ENCODE results near the gene GAPVD1.
A peak's percentile ranks its signal among the peaks of the same experiment; 100 is the strongest.
"Not testable (repeated sequence)": the region's sequence is repeated elsewhere in the genome, so short reads cannot be mapped to it uniquely, and the experiment has no call there.

Gene GAPVD1

DNA sequence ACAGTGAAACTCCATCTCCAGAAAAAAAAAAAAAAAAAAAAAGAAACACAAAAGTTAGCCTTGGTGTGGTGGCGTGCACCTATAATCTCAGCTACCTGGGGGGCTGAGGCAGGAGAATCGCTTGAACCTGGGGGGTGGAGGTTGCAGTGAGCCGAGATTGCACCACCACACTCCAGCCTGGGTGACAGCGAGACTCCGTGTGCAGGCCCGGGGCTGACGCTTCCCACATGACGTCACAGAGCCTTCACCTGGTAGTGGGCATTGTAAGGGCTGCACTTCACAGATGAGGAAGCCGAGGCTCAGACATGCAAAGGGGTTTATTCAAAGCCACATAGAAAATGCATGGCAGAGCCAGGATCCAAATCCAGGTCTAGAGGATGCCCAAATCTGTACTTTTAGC, 114.2 kb downstream of the GAPVD1 start:
- no peak for ATAC-seq
- DNase-seq: no peak

DNA sequence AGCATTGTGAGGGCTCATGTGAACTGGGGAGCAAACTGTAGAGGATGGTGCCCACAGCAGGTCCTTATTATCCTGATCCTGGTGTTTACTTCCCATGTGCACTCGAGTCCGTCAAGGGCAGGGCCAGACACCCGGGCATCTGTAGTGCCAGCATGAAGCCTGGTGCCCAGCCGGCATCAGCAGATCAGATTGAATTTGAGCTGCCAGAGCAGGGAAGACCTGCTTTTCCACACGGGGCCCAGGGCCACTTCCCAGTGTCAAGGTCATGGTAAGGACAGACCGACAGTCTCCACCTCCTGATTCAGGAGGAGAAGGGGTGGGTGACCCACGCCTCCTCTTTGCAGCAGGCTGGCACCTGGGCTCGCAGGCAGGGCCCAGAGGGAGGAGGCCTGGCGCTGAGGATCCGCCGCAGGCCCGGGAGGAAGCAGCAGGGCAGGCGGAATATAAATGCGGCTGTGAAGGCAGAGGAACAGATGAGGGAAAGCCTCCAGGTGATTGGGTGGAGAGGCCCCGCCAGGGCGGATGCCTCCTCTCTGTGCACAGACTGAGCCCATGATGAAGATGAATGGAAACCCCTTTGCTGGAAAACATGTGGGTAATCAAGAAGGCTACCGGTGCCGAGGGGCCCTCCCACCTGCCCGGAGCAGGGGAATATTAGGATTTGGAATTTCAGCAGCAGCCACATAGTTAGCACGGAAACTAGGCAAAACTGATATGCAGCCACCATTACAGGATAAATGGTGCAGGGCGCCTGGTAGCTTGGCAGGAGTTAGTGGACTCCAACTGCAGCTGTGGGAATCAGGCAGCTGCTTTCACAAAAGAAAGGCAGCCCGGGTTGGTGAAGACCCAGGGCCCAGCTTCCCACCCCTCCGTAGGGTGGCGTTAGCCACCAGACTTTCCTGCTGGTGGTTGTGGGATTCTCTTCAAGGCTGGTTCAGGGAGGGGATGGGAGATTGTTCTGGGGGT, 114.9 kb downstream of the GAPVD1 start:
- no peak for DNase-seq

GRCh38 chr9:125377584-125378250, 116.1 kb downstream of the GAPVD1 start:
- ATAC-seq (no peak), DNase-seq (no peak)

More for the DNA sequence above, 114.9 kb downstream of the GAPVD1 start:
- ATAC-seq: no peak

- ATAC-seq (no peak), DNase-seq (no peak)
Observed at GRCh38 chr9:125378778-125379177, 117.2 kb downstream of the GAPVD1 start.

- DNase-seq: no peak
- no peak for ATAC-seq
Observed at GRCh38 chr9:125379208-125379607, 117.6 kb downstream of the GAPVD1 start.

DNA sequence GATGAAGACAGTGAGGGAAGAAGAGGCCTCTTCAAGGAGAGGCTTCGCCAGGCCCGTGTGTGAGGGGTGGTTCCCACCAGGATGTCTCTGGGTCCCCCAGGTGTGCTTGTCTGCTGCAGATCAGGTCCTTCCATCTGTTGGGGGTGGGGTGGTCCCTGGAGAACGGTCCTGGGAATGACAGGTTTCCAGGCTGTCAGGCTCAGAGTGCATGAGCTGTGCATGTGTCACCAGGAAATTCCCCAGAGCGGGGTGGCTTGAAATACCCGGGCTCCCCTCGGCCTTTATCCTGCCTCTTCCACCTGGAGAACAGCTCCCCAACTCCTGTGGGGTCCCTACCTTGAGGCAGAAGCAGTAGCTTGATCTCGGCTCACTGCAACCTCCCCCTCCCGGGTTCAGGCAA, 118.8 kb downstream of the GAPVD1 start:
- DNase-seq: no peak
- no peak for ATAC-seq

GRCh38 chr9:125387861-125388524, 126.4 kb downstream of the GAPVD1 start:
- no peak for ATAC-seq
- no peak for DNase-seq

GRCh38 chr9:125388978-125389377, 127.4 kb downstream of the GAPVD1 start:
- ATAC-seq: no peak

GRCh38 chr9:125391704-125392103, 130.1 kb downstream of the GAPVD1 start:
- DNase-seq: no peak
- ATAC-seq: no peak

More at GRCh38 chr9:125388978-125389377, 127.4 kb downstream of the GAPVD1 start:
- no peak for DNase-seq

DNA sequence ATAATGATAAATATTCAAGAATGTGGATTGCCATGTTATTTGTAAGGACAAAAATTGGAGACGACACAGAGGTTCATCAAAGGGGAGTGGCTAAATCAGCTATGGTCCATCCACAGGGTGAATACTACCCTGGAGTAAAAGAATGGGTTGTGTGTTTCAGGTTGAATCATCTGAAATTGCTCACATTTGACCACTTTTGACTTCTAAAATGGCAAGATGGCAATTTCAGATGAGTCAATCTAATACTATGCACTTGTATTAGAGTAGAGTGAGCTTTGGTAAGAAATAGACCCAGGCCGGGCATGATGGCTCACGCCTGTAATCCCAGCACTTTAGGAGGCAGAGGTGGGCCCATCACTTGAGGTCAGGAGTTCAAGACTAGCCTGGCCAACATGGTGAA, 131.8 kb downstream of the GAPVD1 start:
- ATAC-seq (peak; percentile 83), DNase-seq (no peak)

DNA sequence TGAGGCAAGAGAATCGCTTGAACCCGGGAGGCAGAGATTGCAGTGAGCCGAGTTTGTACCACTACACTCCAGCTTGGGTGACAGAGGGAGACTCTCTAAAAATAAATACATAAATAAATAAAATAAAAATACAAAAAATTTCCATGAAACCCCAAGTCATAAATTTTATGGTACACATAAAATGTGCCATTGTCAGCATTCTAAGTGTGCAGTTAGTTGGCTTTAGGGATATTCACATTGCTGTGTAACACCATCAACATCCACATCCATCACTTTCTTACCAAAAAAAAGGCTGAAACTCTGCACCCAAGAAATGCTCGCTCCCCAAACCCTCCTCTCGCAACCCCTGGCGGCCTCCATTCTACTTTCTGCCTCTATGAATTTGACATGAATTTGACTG, 135.2 kb downstream of the GAPVD1 start:
- DNase-seq (no peak), ATAC-seq (no peak)

DNA sequence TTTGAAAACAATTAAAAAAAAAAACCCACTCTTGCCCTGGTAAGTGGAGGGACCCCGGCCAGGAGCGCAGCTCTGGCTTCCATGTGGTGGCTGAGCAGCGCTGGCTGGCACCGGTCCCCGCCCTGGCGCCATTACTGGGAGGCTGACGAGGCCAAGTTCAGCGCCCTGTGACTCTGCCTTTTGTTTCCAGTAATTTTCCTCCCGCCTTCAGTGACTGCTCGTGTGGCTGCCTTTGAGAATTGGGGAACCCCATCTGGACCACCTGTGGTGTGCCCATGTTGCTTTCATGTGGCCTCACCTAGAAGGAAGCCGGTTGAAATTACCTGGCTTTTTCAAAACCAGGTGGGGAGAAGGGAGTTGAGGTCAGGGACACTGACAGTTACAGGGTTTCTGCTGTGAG, 136.1 kb downstream of the GAPVD1 start:
- DNase-seq (no peak), ATAC-seq (no peak)

DNA sequence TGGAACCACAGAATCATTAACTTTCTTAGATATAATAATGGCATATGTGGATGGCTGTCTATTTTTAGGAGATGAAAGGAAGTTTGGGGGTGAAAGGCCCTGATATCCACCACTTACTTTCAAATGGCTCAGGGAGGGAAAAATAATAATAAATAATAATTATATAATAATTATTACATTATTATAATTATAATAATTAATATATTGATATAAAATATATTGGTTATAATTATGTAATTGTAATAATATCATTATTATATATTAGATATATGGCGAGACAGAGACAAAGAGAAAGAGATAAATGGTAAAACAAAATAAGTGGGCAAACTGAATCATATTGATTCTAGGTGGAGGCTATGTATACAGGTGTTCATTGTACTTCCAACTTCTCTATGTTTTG, 136.6 kb downstream of the GAPVD1 start:
- ATAC-seq (no peak), DNase-seq (no peak)

GRCh38 chr9:125399165-125399564, 137.5 kb downstream of the GAPVD1 start:
- DNase-seq: no peak

DNA sequence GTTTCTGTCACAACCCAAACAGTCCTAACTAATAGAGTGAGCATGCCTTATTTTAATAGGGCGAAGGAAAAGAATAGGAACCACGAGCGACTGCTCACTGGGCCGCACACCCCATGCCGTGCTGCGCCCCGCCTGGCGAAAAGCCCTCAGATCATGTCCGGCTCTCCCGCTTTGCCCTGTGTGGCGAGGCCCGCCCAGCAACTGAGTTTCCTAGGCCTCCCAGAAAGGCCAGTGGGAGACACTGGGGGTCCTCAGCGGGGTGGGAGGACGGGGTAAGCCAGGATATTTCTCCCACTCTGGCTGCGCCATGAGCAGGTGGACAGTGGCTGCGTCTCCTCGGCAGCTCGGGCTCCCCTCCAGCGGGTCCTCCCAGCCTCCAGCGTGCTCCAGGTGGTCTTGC, 138.0 kb downstream of the GAPVD1 start:
- no peak for DNase-seq
- no peak for ATAC-seq

More at GRCh38 chr9:125399165-125399564, 137.5 kb downstream of the GAPVD1 start:
- ATAC-seq: no peak

- DNase-seq, ATAC-seq: not testable (repeated sequence)
Observed at GRCh38 chr9:125400232-125400631, 138.6 kb downstream of the GAPVD1 start.

DNA sequence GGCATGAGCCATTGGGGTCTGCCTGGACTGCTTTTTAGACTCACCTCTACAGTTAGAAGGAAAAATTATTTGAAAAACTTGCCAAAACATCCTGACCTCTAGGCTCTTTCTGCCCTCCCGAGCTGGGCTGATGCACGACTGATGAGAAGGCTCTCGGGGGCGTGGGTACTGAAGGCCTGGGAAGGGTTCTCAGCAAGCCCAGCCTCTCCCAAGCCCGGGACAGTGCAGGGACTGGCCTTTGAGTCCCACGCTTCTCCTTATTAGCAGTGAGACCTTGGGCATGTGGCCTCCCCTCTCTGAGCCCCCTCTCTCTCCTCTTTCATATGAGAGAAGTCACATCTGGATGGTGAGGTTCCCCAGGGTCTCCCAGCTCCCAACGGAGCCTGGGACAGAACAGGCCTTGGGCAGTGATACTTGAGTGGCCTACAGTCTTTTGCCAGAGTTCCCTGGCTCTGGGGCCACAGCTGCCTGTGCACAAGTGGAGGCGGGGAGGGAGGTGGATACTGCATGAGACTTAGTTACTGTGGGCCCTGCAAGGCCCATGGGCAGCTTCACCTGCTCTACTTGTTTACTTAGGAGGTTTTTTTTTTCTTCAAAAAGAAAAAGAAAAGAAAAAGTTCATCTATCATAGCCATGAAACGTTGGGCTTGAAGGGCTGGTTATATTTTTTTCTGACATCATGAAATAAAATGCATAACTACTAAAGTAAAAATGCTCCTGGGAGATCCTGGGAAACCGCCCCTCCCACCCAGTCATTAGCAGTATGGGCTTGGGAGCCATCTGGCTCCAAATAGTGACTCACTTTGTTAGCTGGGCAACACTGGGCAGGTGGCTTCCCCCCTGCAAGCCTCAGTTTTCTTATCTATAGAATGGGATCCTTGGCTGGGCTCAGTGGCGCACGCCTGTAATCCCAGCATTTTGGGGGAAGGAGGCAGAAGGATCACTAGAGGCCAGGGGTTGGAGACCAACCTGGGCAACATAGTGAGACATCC, 139.4 kb downstream of the GAPVD1 start:
- DNase-seq (no peak), ATAC-seq (no peak)

DNA sequence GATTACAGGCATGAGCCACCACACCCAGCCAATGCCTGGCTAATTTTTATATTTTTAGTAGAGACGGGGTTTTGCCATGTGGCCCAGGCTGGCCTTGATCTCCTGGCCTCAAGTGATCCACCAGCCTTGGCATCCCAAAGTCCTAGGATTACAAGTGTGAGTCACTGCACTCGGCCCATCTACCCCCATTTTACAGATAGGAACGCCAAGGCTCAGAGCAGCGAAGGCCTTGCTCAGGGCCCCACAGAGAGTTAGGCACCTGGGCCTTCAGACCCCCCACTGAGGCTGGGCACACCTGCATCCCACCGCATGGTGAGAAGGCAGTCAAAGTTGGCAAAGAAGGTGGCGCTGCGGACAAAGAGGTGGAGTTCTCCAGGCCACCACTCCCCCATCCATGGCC, 143.1 kb downstream of the GAPVD1 start:
- ATAC-seq (no peak), DNase-seq (no peak)

DNA sequence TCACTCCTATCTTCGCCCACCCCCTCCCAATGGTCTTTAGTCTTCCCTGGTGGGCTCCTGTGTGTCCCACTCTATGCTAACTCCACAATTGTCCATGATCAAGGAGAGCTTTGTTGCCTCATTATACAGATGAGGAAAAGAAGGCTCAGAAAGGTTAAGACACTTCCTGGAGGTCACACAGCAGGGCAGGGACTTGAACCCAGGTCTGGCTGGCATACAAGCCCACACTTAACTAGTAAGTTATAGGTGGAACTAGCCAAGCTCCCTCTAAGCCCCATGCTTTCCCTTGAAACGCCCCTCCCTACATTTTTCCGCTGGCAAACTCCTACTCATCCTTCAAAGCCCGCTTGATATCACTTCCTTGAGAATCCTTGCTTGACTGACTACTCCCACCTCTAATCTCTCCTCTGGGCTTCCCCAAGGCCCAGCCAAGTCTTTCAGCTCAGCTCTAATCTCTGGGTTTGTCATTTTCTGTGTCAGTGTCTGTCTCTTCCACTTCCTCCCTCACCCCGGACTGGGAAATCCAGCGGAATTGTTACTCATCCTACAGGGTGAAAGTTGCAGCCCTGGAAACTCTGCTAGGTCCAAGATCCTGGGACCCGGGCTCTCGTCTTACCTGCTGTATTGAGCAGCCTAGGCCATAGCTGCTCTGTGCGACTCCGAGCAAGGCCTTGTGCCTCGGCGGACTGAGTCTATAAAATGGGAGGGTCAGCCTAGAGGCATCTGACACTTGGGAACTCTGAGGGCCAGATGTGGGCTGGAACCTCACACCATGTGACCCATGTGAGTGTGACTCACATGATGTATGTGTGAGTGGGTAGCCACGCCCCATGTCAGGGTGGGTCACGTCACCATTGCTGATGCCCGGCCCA, 144.5 kb downstream of the GAPVD1 start:
- ATAC-seq (no peak), DNase-seq (no peak)

DNA sequence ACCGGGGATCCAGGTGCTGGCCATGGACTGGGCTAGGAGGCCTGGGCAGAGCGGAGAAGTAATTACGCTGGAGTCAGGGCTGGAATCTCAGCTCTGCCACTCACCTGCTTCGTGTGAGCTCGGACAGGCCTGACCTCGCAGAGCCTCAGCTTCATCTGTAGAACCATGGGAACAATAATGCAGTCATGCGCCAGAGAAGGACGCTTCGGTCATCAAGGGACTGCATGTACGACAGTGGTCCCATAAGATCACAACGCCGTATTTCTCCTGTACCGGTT, 145.1 kb downstream of the GAPVD1 start:
- ATAC-seq: no peak
- DNase-seq: no peak
